ENCODE results near the gene EIF2S3.

DNA sequence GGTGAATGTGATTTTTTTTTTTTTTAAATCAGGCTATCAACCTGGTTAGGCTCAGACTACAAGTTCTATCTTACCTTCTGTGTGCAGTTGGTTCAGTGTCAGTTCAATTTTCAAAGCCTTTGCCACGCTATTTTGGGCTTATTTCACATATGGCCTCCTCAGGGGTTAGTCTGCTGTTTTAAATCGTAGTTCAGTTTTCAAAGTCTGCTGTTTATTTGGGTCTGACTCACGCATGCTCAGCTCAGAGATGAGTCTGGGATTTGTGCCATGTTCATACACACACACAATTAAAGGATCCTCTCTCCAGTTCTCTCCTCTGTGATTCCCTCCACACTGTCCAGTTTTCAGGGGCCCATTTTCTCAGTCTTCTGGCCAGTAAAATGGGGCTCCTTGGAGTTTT lies 62.5 kb downstream of the EIF2S3 start:
- TF ChIP-seq CTCF (IDR thresholded peaks at IDR 0.05; ENCODE audit: poor library complexity, severe bottlenecking) (no peak), POLR2AphosphoS5 (IDR thresholded peaks at IDR 0.05) (no peak), EP300 (conservative IDR thresholded peaks at IDR 0.05; ENCODE audit: poor library complexity, severe bottlenecking) (no peak)
